HEK293T (cell line): ENCODE measurements around the gene KCNJ18.
"Not testable (repeated sequence)": the region's sequence is repeated elsewhere in the genome, so short reads cannot be mapped to it uniquely, and the experiment has no call there.

Experiments used
- BHLHE40 ChIP-seq: fragments of 450-650 bp; IDR thresholded peaks from 2 replicates; pipeline ENCODE4 v1.6.1; 2016; ENCODE audit warnings: mild to moderate bottlenecking, moderate library complexity, borderline replicate concordance
- ELF4 ChIP-seq: fragments of 450-650 bp; IDR thresholded peaks from 2 replicates; pipeline ENCODE4 v1.6.1; 2017; ENCODE audit warnings: antibody characterized with exemption
- FOXK2 ChIP-seq: fragments of 450-650 bp; IDR thresholded peaks from 2 replicates; pipeline ENCODE4 v1.6.1; 2016; ENCODE audit warnings: mild to moderate bottlenecking
- HDGF ChIP-seq: fragments of 450-650 bp; IDR thresholded peaks from 2 replicates; pipeline ENCODE4 v1.6.1; 2017; ENCODE audit warnings: antibody characterized with exemption, borderline replicate concordance
- L3MBTL2 ChIP-seq: fragments of 450-650 bp; conservative IDR thresholded peaks from 2 replicates; pipeline ENCODE4 v1.6.1; 2016; ENCODE audit warnings: mild to moderate bottlenecking
- SP1 ChIP-seq: fragments of 450-650 bp; IDR thresholded peaks from 2 replicates; pipeline ENCODE4 v1.6.1; 2017
- SUZ12 ChIP-seq: fragments of 450-650 bp; IDR thresholded peaks from 2 replicates; pipeline ENCODE4 v1.6.1; 2016; ENCODE audit warnings: mild to moderate bottlenecking
- TARDBP ChIP-seq: fragments of 450-650 bp; IDR thresholded peaks from 2 replicates; pipeline ENCODE4 v1.6.1; 2016
- ZNF384 ChIP-seq: fragments of 450-650 bp; IDR thresholded peaks from 2 replicates; pipeline ENCODE4 v1.6.1; 2016

DNA sequence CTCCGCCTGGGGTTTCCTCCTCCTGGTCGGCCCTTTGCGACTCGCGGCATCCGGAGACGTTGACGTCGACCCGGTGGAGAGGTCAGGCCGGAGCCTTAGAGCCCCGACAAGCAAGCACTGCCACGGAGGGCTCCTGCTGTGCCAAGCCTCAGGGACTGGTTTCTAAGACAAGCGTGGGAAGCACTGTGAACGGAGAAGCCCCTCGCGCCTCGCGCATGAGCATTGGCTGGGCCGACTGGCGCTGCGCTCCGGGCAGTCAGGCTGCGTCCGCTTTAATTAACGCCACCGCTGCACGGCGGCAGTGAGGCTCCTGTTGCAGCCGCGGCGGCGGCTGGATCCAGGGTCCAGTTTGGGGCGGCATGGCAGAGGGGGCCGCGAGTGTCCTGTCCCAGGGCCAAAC, 10.2 kb upstream of the KCNJ18 start:
- TF ChIP-seq L3MBTL2, FOXK2, ZNF384, HDGF, BHLHE40, TARDBP, SP1, SUZ12, ELF4: not testable (repeated sequence)
